Mucosa of gallbladder (tissue), 1 donor: ENCODE results near the gene KCNS1. TPM values are rescaled to one million over a fixed set of nuclear protein-coding genes. Genes with fewer than 3 reads are reported as not detected.

Source experiments
- DNase-seq: peaks from one replicate; pipeline ENCODE4 v3.0.0-alpha.2; 2020; ENCODE audit warnings: low spot score
- total RNA-seq: library from RNA; stranded (reverse); gene quantifications from one replicate; pipeline ENCODE4 v1.2.1, GENCODE V29; 2021
- donor health status: DM: no; HTN: no; CAD: no.

KCNS1 gene
- total RNA-seq, 1 donor from 2014 or later = 11.2 TPM

DNA sequence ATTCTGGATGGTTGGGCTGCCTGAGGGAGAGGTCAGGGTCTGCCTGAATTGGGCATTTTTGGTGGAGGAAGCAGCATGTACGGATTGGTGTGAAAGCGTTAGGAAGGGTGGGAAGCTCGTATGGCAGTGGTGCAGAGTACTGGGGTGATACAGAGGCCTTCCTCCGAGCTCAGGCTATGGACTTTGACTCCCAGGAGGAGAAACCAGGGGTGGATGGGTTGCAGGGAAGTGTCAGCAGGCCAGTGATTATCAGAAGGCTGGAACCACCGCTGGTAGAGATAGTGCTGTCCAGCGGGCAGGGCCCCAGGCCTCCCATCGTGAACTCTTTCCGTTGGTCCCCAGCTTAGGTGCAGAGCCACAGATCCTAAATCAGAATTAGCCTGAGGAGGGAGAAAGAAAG, 8.7 kb upstream of the KCNS1 start:
- DNase-seq = peak; percentile 11

DNA sequence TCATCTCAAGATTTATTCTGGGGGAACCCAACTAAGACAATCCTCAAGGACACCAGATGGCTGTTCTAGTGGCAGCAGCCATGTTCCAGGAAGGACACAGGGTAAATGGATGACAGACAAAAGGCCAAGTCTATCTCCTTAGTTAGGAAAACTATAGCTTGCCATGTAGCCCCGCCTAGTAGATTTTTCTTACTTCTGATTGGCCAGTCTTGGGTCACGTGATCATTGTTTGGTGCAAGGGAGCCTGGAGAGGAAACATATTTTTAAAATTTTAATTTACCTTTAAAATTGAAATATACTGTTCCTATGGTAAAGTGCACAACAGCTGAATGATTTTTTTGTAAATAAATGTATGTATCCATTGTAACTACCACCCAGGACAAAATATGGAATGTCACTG, 4.4 kb upstream of the KCNS1 start:
- DNase-seq = no peak

DNA sequence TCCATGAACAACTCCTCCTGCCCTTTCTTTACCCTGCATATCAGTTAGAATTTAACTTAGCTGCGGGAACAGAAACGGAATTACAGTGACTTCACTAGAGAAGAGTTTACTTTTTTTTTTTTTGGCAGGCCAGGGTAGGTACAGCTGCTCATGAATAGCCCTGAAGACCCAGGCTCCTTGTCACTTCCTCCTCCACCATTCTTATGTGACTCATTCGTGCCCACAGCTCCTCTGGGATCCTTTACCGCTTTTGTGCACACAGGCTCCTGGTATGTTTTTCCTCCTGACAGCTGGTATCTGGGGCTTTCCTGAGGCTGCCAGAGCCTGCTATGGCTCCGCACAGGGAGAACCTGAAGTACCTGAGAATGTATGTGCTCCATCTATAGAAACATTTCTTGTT, 3.9 kb upstream of the KCNS1 start:
- DNase-seq = no peak

DNA sequence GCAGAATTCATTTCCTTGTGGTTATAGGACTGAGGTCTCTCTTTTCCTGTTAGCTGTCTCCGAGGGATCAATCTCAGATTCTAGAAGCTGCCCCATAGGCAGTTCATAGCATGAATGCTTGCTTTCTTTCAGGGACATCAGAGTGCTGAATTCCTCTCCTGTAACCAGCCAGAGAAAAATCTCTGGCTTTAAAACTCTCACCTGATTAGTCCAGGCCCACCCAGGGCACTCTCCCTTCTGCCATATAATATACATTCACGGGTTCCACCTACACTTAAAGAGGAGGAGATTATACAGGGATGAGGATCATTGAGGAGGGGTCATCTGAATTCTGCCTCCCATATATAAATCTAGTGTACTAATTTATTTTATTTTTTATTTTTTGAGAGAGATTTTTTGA, 2.1 kb upstream of the KCNS1 start:
- no peak for DNase-seq

DNA sequence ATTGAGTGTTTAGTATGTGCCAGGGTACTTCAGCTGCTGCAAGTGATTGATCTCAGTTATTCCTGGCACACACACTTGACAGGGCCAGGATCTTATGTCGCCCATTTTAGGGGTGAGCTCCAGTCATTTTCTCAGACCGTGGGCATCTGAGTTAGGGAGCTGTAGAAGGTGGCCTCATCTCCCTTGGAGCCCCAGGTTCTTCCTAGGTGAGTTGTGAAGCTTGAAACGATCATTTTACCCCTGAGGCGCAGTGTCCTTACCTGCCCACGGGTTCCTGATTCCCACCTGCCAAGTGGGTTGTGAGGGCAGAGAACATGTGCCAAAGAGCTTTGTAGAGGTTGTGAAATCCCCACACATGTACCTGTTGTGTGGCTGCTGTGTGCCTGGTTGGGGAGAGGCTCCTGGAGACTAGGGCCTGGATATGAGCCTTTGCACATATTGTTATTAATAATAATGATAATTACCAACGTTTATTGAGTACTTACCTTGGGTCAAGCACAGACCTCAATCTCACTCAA, 465 bp upstream of the KCNS1 start:
- no peak for DNase-seq

DNA sequence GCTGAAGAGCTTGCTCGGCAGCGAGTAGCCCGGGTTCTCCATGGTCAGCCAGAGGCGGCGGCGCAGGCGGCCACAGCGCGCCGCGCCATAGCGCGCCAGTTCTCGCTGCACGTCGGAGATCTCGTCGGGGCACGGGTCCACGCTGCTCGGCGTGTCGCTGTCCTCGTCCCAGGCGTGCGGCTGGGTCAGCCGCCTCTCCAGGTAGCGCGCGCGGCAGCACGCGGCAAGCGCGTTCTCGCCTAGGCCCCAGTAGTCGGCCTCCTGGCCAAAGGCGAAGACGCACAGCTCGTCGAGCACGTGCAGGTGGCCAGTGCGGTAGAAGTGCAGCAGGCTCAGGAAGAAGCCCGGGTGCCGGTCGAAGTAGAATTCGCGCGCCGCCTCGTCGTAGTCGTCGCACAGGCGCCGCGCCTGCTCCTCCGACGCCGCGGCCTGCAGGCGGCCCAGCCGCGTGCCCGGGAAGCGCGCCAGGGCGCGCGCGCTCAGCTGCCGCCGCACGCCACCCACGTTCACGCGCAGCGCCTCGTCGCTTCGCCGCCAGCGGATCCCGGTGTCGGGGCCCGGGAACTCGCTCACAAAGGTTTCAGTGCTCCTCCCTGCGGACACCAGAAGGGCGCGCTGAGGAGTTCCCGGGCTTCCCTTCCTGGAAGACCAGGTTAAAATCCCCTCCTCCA, 2.7 kb downstream of the KCNS1 start:
- peak; percentile 35 for DNase-seq

DNA sequence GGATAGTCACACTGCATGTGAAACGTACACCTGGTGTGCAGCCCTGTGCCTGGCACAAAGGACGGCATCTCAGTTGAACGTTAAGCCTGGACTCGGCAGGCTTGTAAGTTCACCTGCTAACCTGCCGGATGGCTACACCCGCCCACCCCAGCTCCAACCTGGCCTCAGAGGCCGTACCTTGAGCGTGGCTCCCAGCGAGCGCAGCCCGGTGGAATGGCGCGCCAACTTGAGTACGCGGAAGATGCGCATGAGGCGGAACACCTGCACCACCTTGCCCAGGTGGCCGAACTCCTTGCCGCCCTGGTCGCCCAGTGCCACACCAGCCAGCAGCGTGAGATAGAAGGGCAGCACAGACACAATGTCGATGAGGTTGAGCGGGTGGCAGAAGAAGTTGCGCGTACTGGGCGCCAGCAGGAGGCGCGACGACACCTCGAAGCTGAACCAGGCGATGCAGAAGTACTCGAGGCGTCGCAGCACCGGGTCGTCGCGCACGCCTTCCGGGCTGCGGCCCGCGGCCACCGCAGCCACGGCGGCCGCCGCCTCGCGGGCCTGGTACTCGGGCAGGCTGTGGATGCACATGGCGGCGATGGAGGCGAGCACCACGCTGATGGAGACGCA, 3.3 kb downstream of the KCNS1 start:
- DNase-seq = peak; percentile 47

DNA sequence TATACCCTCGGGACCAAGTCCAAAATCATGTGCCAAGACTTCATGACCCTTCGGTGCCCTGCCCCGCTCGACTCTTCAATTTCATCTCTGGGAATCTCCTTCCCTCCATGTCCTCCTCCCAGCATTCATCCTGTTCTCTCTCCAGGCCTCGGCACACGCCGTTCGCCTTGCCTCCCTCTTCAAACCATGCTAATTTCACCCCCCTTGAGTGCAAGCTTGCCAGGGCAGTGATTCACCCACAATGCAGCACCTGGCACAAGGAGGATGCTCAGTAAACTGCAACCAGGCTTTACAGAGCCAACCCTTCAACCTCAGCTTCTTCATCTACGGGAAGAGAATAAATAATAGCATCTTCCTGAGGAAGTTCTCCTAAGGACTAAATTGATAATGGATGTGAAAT, 4.1 kb downstream of the KCNS1 start:
- no peak for DNase-seq

DNA sequence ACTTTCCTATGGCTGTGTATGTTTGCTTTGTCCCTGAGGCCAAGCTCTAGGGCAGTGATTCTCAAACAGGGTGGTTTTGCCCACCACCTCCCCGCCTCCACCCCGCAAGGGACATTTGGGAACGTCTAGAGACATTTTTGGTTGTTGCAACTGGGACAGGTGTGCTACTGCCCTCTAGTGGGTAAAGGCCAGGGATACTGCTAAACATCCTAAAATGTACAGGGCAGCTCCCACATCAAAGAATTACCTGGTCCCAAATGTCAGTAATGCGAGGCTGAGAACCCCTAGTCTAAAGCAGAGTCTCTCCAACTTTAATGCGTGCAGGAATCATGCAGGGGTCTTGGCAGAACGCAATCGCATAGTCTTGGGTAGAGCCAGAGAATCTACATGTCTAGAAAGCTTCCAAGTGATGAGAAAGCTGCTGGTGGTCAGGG, 5.1 kb downstream of the KCNS1 start:
- peak; percentile 51 for DNase-seq

DNA sequence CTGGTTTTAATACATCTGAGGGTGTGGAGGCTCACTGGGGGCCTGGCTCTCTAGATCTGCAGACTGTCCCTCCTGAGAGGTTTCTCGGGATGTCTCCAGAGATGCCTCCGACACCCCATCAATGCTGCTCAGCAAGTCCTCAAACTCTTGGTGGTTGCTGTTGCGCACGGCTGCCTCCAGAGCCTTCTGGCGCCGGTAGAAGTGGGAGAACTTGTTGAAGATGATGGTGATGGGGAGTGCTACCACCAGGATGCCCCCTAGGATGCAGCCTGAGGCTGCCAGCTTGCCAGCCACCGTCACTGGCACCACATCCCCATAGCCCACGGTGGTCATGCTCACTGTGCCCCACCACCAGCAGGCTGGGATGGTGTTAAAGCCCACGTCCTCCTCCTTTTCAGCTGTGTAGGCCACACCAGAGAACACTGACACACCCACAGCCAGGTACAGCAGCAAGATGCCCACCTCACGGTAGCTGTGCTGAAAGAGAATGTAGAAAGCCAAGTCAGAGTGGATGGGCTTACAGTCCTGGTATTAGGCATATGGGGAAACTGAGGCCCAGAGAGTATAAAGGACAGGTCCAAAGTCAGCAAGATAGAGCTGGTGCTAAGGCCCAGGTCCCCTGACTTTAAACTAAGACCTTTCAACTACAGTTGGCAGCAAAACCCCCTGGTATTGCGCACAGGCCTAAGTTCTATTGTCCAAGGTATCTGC, 5.9 kb downstream of the KCNS1 start:
- no peak for DNase-seq

DNA sequence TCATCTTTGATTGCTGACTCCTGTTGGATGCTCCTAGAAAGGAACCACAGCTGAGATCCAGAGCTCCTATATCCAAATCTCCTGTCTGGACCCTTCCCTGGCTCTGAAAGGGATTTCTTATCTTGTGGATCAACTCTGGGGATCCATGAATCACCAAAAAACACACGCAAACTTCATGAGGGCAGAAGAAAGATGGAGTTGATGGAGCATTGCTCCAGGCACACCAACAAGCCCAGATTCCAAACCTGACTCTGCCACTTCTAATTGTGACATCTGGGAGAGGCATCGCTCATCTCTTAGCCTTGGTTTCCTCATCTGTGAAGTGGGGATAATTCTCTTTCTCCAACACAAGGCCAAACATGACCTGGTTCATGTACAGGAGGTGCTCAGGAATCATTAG, 6.7 kb downstream of the KCNS1 start:
- DNase-seq = no peak

DNA sequence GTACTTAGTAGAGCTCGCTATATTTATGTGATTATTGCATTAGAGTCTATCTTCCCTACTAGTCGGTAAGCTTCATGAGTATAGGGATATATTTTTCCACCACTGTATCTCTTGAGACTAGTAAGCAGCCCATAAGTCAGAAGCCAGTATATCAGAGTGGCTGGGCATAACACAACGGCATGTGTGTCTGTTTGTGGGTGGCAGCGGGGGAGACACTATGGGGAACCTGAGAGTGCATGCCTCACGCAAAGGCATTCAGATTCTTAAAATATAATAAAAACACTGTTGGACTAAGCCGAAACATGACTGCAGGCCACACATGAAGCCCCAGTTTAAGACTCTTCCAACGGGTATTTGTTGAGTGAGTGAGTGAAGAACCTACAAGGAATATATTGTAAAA, 8.0 kb downstream of the KCNS1 start:
- no peak for DNase-seq

DNA sequence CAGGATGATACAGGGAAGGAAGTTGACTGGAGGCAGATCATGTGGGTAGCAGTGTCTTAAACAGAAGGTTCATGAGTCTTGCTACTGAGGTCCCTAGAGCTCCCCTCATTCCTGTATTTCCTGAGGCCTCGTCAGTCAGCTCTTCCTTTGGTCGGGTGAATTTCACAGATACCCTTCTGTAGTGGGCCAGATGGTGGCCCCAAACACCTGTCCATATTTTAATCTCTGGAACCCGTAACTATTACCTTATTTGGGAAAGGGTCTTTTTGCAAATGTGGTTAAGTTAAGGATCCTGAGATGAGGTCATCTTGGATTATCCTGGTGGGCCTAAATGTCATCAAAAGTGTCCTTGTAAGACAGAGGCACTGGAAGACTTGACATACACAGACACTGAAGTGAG, 9.6 kb downstream of the KCNS1 start:
- no peak for DNase-seq

DNA sequence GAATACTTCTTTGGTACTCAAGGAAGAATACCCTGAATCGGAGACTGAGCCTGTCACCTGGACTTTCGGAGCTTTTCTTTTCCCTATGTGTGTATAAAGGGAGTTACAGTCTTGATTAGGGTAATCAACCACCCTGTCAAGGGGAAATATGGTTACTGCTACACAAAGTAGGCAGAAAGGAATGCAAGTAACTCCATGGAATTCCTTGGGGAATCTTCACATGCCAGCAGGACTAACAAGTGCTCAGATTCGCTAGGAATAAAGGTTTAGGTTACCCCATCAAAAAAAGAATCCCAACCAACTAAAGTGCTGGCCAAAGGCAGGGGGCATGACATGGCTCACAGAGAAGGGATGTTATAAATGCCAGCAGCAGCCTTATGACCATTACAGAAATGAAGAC, 10.4 kb downstream of the KCNS1 start:
- no peak for DNase-seq

DNA sequence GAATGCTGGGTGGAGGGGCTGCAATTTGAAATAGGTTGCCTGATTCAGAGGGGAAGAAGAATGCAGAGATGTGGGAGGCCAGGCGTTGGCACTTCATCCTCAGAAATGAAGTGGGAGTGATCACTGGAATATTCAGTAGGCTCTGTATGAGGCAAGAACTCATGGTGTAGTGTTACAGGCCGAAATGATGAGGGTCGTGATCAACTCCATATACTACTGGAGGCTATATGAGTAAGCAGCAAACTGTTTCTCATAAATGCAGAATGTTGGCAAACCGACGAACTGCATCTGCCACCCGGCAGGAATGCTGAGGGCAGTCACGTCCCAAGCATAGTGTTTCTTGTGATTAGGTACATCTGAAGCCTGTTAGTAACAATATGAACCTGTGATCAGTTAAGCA, 12.7 kb downstream of the KCNS1 start:
- DNase-seq = no peak

DNA sequence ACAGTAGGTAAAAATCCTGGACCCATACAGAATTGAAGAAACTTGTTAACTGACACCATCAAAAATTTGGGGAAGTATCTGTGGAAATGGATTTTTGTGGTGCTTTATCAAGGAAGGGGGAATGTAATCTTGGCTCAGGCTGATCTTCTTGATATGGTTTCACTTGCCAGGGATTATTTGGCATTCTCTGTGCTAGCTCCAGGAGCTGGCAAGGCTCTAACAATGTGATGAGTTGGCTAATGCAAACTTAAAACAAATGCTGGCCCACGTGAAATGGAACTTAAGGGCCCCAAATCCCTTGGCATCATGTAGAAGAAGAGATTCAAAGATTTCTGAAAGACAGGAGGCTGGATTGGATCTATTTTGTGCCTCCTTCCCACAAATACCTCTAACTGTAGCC, 13.1 kb downstream of the KCNS1 start:
- no peak for DNase-seq

DNA sequence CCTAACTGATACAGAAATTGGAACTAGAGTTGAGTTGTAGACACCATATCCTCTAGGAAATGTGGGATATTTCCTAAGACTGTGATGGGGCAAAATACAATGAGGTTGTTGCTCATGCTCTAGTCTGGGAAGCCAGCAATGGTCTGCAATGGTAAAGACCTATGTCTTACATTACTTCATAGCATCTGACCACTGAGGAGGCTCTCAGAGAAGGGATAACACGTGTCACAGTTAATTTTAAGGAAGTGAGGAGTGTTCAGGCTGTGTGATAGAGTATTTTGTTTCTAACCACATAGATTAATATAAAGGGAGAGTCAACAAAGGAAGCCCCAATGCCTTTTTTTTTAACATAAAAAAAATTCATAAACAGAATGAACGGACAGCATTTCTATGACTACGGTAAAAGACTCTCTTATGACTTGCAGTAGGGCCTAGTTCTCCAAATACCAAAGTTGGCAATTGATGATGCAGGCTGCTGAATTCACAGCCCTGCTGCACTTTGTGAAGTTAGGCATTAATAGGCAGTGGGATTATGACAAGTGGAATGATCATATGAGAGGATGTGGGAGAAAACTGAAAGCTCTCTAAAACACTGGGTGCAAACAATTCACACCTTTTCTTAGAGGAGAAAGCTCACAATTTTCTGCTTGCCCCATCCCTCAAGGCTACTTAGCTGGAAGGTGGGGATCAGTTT, 13.7 kb downstream of the KCNS1 start:
- DNase-seq = no peak

DNA sequence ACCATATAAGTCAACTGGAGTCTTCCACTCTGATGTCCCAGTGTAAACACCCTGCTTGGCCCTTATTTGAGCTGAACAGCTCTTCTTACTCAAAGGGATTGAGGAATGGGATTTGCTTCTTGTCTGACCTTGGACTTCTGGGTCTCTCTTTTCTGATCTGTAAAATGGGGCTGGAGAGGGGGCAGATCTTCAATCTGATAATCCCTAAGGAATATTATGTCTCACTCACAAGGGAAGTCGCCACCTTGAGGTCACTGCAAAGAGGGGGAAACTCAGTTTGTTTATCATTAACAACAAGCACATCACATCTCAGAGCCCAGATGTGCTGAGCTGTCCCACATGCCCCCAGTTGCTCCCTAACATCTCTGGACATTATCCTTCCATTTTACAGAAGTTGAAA, 15.1 kb downstream of the KCNS1 start:
- no peak for DNase-seq

DNA sequence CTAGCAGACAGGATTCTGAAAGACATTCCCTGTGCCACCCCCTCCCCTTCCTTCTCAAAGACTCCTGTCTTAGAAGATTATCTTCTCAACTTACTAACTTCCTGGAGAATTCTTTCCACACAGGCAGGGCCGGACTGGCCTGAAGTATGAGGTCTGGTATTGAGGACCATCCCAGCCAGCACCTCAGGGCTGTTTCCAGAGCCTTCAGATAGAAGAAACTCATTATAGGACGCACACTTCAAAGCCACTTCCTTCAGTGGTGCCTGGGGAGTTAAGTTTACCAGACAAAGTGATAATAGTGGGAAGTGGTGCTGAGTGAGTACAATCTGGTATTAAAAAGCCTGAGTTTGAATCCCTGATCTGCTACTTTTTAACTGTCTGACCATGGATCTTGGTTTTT, 15.6 kb downstream of the KCNS1 start:
- DNase-seq = no peak

DNA sequence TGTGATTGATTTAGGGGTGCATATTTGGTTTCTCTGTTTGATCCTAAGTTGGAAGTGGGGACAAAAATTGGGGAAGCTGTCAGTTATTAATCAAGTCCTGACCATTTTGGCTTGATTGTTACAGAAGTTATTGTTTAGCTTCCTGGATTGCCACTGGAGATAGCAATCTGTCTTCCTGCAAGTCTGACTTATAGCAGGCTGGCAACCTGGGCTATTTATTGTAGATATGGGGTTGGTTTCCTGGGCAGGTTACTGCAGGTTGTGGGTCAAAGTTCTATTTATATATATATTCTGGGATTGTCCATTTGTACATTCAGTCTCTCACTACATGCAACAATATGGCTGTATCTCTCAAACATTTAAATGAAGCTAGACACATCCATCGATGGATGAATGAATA, 17.8 kb downstream of the KCNS1 start:
- no peak for DNase-seq

DNA sequence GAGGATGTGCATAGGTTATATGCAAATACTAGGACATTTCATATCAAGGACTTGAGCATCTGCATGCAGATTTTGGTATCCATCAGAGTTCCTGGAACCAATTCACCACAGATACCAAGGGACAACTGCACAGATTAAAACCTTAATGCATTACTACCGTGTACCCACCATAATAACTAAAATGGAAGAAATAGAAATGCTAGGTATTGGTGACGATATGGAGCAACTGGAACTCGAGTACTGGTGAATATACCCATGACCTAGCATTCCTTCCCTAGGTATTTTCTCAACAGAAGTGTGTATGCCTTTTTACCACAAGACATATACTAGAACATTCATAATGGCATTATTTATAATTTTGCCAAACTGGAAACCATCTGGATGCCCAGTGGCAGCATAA, 18.5 kb downstream of the KCNS1 start:
- DNase-seq = no peak

DNA sequence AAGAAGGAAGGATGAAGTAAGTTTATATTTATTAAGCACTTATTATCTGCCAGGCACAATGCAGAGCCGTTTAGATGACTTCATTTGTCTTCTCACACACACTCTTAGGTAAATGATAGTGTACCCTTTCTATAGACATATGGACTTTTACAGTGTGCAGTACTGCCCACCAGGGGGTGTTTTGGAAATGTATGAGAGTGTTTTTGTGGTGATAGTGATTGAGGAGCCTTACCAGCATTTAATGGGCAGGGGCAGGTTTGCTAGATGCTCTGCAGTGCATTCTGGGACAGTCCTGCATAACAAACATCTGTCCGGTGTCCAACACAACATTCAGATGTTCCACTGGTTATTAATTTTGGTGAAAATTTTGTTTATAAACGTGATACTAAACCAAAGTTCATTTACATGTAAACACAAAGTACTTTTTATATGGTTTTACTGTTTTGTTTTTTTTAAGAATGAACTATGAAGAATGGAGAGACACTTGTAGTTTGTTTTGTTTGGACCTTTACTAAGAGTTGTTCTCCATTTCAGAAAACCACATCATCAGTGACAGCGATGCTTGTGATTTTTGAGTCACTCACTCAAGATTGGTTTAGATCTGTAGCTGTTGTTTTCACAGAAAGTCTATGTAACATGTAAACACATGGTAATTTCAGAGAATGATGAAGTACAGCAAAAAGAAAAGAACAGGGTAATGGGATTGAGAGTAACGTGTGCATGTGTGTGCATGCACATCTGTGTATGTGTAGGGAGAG, 19.9 kb downstream of the KCNS1 start:
- no peak for DNase-seq
